SK-N-SH treated with all-trans-retinoic acid at 6 μM for 48 hours (cell line): ENCODE measurements around the gene RARS2.

ENCODE experiments used
- ARNTL ChIP-seq: fragments of 450-650 bp; formaldehyde crosslinking; IDR thresholded peaks from 2 replicates; pipeline ENCODE4 v1.5.0; 2020; ENCODE audit warnings: low read depth, mild to moderate bottlenecking, moderate library complexity, borderline replicate concordance
- CSDC2 ChIP-seq: fragments of 250-450 bp; sonication (Bioruptor Pico); IDR thresholded peaks from 2 replicates; pipeline ENCODE4 v1.5.0; 2020; ENCODE audit warnings: mild to moderate bottlenecking, moderate library complexity
- ESRRG ChIP-seq: fragments of 250-450 bp; sonication (Bioruptor Pico); IDR thresholded peaks from 2 replicates; pipeline ENCODE4 v1.6.1; 2021; ENCODE audit warnings: mild to moderate bottlenecking
- GLIS3 ChIP-seq: fragments of 250-450 bp; sonication (Bioruptor Pico); IDR thresholded peaks from 2 replicates; pipeline ENCODE4 v1.5.0; 2020; ENCODE audit warnings: mild to moderate bottlenecking, moderate library complexity
- ISL1 ChIP-seq: fragments of 250-450 bp; sonication (Bioruptor Pico); IDR thresholded peaks from 2 replicates; pipeline ENCODE4 v2.1.2; 2022; ENCODE audit warnings: mild to moderate bottlenecking, moderate library complexity
- PATZ1 ChIP-seq: fragments of 250-450 bp; sonication (Bioruptor Pico); IDR thresholded peaks from 2 replicates; pipeline ENCODE4 v1.8.0; 2020; ENCODE audit warnings: mild to moderate bottlenecking, moderate library complexity, borderline replicate concordance
- RARB ChIP-seq: fragments of 250-450 bp; sonication (Bioruptor Pico); IDR thresholded peaks from 2 replicates; pipeline ENCODE4 v1.8.0; 2021; ENCODE audit warnings: mild to moderate bottlenecking, moderate library complexity
- ZC3H10 ChIP-seq: fragments of 250-450 bp; sonication (Bioruptor Pico); IDR thresholded peaks from 2 replicates; pipeline ENCODE4 v1.5.1; 2021; ENCODE audit warnings: mild to moderate bottlenecking, moderate library complexity
- ZFP3 ChIP-seq: fragments of 250-450 bp; sonication (Bioruptor Pico); IDR thresholded peaks from 2 replicates; pipeline ENCODE4 v1.5.0; 2020; ENCODE audit warnings: mild to moderate bottlenecking, moderate library complexity
- ZNF565 ChIP-seq: fragments of 450-650 bp; formaldehyde crosslinking; conservative IDR thresholded peaks from 2 replicates; pipeline ENCODE4 v1.5.0; 2020; ENCODE audit warnings: low read depth, mild to moderate bottlenecking, moderate library complexity
- ZNF8 ChIP-seq: fragments of 450-650 bp; formaldehyde crosslinking; IDR thresholded peaks from 2 replicates; pipeline ENCODE4 v1.5.0; 2020; ENCODE audit warnings: mild to moderate bottlenecking, moderate library complexity
- TF ChIP-seq, protein P1 (sequence below): fragments of 250-450 bp; sonication (Bioruptor Pico); IDR thresholded peaks from 2 replicates; pipeline ENCODE4 v1.5.0; 2020; ENCODE audit warnings: mild to moderate bottlenecking, moderate library complexity
- TF ChIP-seq, protein P2 (sequence below): fragments of 250-450 bp; sonication (Bioruptor Pico); IDR thresholded peaks from 2 replicates; pipeline ENCODE4 v1.8.0; 2021; ENCODE audit warnings: low read depth, mild to moderate bottlenecking, moderate library complexity, borderline replicate concordance

DNA sequence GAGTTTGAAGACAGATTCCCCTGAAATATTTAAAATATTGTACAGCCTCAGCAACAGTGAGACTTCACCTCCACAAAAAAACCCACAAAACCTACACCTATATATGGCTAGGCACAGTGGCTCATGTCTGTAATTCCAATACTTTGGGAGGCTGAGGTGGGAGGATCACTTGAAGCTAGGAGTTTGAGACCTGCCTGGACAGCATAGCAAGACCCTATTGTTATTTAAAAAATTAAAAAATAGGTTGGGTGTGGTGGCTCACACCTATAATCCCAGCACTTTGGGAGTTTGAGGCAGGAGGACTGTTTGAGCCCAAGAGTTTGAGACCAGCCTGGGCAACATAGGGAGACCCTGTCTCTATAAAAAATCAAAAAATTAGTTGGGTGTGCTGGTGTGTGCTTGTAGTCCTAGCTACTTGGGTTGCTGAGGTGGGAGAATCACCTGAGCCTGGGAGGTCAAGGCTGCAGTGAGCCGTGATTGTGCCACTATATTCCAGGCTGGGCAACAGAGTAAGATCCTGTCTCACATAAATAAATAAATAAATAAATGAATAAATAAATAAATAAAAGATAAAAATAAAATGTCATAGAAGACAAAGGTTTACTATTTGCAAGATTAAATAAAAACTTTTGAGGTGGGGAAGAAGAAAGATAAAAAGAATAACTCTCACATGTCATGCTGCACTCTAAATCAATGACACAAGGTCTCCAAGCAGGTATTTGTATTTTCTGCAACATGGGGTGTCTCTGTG, 51.1 kb downstream of the RARS2 start:
- TF ChIP-seq RARB (CRISPR knock-in tag), result no peak
- TF ChIP-seq ZC3H10 (CRISPR knock-in tag), result no peak
- no peak for TF ChIP-seq ISL1 (CRISPR knock-in tag)
- no peak for TF ChIP-seq ZNF8 (CRISPR knock-in tag)
- TF ChIP-seq ARNTL (CRISPR knock-in tag), result no peak
- no peak for TF ChIP-seq ZNF565 (CRISPR knock-in tag)
- TF ChIP-seq PATZ1 (CRISPR knock-in tag), result no peak
- no peak for TF ChIP-seq ZFP3 (CRISPR knock-in tag)
- TF ChIP-seq ESRRG (CRISPR knock-in tag), result no peak
- TF ChIP-seq GLIS3 (CRISPR knock-in tag), result no peak
- TF ChIP-seq, protein P1, sequence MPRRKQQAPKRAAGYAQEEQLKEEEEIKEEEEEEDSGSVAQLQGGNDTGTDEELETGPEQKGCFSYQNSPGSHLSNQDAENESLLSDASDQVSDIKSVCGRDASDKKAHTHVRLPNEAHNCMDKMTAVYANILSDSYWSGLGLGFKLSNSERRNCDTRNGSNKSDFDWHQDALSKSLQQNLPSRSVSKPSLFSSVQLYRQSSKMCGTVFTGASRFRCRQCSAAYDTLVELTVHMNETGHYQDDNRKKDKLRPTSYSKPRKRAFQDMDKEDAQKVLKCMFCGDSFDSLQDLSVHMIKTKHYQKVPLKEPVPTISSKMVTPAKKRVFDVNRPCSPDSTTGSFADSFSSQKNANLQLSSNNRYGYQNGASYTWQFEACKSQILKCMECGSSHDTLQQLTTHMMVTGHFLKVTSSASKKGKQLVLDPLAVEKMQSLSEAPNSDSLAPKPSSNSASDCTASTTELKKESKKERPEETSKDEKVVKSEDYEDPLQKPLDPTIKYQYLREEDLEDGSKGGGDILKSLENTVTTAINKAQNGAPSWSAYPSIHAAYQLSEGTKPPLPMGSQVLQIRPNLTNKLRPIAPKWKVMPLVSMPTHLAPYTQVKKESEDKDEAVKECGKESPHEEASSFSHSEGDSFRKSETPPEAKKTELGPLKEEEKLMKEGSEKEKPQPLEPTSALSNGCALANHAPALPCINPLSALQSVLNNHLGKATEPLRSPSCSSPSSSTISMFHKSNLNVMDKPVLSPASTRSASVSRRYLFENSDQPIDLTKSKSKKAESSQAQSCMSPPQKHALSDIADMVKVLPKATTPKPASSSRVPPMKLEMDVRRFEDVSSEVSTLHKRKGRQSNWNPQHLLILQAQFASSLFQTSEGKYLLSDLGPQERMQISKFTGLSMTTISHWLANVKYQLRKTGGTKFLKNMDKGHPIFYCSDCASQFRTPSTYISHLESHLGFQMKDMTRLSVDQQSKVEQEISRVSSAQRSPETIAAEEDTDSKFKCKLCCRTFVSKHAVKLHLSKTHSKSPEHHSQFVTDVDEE, result no peak
- no peak for TF ChIP-seq CSDC2
- TF ChIP-seq, protein P2, sequence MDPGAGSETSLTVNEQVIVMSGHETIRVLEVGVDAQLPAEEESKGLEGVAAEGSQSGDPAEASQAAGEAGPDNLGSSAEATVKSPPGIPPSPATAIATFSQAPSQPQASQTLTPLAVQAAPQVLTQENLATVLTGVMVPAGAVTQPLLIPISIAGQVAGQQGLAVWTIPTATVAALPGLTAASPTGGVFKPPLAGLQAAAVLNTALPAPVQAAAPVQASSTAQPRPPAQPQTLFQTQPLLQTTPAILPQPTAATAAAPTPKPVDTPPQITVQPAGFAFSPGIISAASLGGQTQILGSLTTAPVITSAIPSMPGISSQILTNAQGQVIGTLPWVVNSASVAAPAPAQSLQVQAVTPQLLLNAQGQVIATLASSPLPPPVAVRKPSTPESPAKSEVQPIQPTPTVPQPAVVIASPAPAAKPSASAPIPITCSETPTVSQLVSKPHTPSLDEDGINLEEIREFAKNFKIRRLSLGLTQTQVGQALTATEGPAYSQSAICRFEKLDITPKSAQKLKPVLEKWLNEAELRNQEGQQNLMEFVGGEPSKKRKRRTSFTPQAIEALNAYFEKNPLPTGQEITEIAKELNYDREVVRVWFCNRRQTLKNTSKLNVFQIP (CRISPR knock-in tag), result no peak
